Sigmoid colon (tissue), 7 donors: ENCODE data around the gene GLTP. TPM values are rescaled to one million over a fixed set of nuclear protein-coding genes. Genes with fewer than 3 reads are reported as not detected.

Experiments
- DNase-seq: peaks from one replicate; pipeline ENCODE4 v3.0.0-alpha.2; 2019
- H3K27ac ChIP-seq, 4 donors: fragments of 200-600 bp; sonication (generic); one replicate each; pipeline ENCODE4 v1.5.1; 2016 to 2019; ENCODE audit warnings: mild to moderate bottlenecking in 1 of 4
- H3K27me3 ChIP-seq, 3 donors: fragments of 200-600 bp; sonication (generic); one replicate each; pipeline ENCODE4 v1.5.1; 2019; ENCODE audit warnings: mild to moderate bottlenecking in 1 of 3
- H3K36me3 ChIP-seq, 4 donors: fragments of 200-600 bp; sonication (generic); one replicate each; pipeline ENCODE4 v1.5.1; 2016 to 2019
- H3K4me1 ChIP-seq, 4 donors: fragments of 200-600 bp; sonication (generic); one replicate each; pipeline ENCODE4 v1.5.1; 2017 to 2019
- H3K4me3 ChIP-seq, 4 donors: fragments of 200-600 bp; sonication (generic); one replicate each; pipeline ENCODE4 v1.5.1; 2017 to 2019; ENCODE audit warnings: mild to moderate bottlenecking in 2 of 4, moderate library complexity in 1 of 4
- H3K9me3 ChIP-seq, 4 donors: fragments of 200-600 bp in 3 of 4; sonication (generic) in 3 of 4; one replicate each; pipeline versions ENCODE4 v1.5.1 to v1.6.1; 2013 to 2019
- EP300 ChIP-seq, 4 donors: sonication (generic); formaldehyde crosslinking; IDR thresholded peaks; one replicate each; pipeline ENCODE4 v1.6.1; 2017; ENCODE audit warnings: antibody characterized with exemption in 4 of 4
- POLR2A ChIP-seq, 2 donors: fragments of 450-650 bp; IDR thresholded peaks; one replicate each; pipeline ENCODE4 v1.6.1; 2016; ENCODE audit warnings: antibody characterized with exemption in 2 of 2, mild to moderate bottlenecking in 2 of 2, moderate library complexity in 2 of 2
- POLR2AphosphoS5 ChIP-seq, 4 donors: sonication (generic); formaldehyde crosslinking; IDR thresholded peaks; one replicate each; pipeline ENCODE4 v1.6.1; 2017; ENCODE audit warnings: antibody characterized with exemption in 4 of 4
- WGBS, 2 donors: extraction: QIAGEN DNeasy Blood & Tissue Kit; methylation state at CpG; one replicate each; pipeline ENCODE4 v1.1.7; 2013; 5-methylcytosine and 5-hydroxymethylcytosine counted together
- intact Hi-C: fragments of 100-400 bp; cut with DNase I; formaldehyde crosslinking; loops from one replicate; pipeline ENCODE4 v1.15.1; 2023
- polyA plus RNA-seq, 3 donors: library from polyadenylated mRNA; stranded (reverse); fragments of 200-250 nt; gene quantifications; one replicate each; pipeline ENCODE4 v1.2.3, GENCODE V29; 2013
- total RNA-seq, 4 donors: library from RNA; depleted of rRNA; stranded (reverse); fragments of >200 nt; gene quantifications; one replicate each; pipeline ENCODE4 v1.1.0, GENCODE V29; 2016
- TF ChIP-seq, protein P1 (sequence below), 4 experiments: fragments of 450-650 bp in 3 of 4; fragments of 200-600 bp in 1 of 4; IDR thresholded peaks; one replicate each; pipeline ENCODE4 v1.5.1; 2016 to 2019; ENCODE audit warnings: antibody characterized with exemption in 4 of 4, mild to moderate bottlenecking in 3 of 4, moderate library complexity in 2 of 4
- donor health status: healthy with polysubstance abuse.
- donor health status: Bipolar disorder and iron deficiency.
- donor health status: healthy.

Gene GLTP
- total and polyA plus RNA-seq, 7 donors: 33.5 to 105 (median 45.3) TPM

DNA sequence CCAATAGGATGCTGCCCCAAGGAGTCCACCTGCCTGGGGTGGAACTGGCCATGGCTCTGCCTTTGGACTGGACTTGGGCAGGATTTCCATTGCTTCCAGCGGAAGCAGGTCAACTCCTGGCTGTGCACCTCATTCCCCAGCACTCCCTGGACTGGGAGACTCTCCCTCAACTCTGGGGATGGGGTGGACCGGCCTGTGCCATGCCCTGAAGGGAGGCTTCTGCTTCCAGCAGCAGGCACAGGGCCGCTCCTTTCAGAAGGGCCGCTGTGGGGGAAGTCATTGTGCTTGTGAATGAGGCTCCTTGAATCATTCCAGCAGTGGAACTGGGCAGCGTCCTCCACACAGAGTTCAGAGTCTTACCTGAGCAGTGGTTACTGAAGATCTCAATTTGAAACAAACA lies 42.7 kb upstream of the GLTP start:
- H3K4me3 ChIP-seq: no peak overlapping the region
- H3K9me3 ChIP-seq: no peaks in the 10 kb centered on the region
- intact Hi-C loops: no loop called here
- TF ChIP-seq POLR2AphosphoS5 (IDR thresholded peaks at IDR 0.05): no peak
- TF ChIP-seq EP300 (IDR thresholded peaks at IDR 0.05): no peak
- no peak for TF ChIP-seq POLR2A (IDR thresholded peaks at IDR 0.05)
- TF ChIP-seq, protein P1, sequence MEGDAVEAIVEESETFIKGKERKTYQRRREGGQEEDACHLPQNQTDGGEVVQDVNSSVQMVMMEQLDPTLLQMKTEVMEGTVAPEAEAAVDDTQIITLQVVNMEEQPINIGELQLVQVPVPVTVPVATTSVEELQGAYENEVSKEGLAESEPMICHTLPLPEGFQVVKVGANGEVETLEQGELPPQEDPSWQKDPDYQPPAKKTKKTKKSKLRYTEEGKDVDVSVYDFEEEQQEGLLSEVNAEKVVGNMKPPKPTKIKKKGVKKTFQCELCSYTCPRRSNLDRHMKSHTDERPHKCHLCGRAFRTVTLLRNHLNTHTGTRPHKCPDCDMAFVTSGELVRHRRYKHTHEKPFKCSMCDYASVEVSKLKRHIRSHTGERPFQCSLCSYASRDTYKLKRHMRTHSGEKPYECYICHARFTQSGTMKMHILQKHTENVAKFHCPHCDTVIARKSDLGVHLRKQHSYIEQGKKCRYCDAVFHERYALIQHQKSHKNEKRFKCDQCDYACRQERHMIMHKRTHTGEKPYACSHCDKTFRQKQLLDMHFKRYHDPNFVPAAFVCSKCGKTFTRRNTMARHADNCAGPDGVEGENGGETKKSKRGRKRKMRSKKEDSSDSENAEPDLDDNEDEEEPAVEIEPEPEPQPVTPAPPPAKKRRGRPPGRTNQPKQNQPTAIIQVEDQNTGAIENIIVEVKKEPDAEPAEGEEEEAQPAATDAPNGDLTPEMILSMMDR (IDR thresholded peaks at IDR 0.05): no peak
- H3K27ac ChIP-seq: no peak overlapping the region
- no peak for DNase-seq
- H3K27me3 ChIP-seq: no peaks in the 10 kb centered on the region
- H3K4me1 ChIP-seq: no peaks in the 10 kb centered on the region
- 88 to 89% methylated on average over 5 of the region's 5 CpGs for WGBS, 2 donors
- peaks cover 0 to 39% (median 4%) of the 10 kb centered on the region in 4 donors for H3K36me3 ChIP-seq

DNA sequence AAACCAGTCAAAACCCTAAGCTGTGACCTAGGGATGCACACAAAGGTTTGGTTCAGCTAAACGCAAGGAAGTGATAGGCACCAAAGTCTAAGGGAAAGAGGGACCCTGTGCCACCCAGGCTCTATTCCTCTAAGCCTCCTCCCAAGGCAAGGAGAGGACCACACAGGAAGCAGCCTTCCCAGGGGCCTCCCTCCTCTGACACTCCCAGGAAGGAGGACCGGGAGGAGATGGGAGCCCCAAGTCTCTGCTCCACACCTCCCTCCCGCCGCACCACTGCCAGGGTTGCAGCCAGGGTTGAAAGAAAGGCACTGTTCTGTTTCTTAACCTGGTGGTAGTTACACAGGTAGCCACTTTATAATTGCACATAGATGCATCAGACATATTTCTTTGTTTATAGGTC lies 41.6 kb upstream of the GLTP start:
- no peaks in the 10 kb centered on the region for H3K4me1 ChIP-seq
- no peak overlapping the region for H3K27ac ChIP-seq
- H3K4me3 ChIP-seq: no peak overlapping the region
- peak; percentile 42 for DNase-seq
- no peaks in the 10 kb centered on the region for H3K9me3 ChIP-seq
- no peaks in the 10 kb centered on the region for H3K27me3 ChIP-seq
- TF ChIP-seq, protein P1 (IDR thresholded peaks at IDR 0.05): no peak
- TF ChIP-seq POLR2AphosphoS5 (IDR thresholded peaks at IDR 0.05) (no peak), POLR2A (IDR thresholded peaks at IDR 0.05) (no peak), EP300 (IDR thresholded peaks at IDR 0.05) (no peak)
- WGBS, 2 donors: 86 to 88% methylated on average over 4 of the region's 4 CpGs
- intact Hi-C loops: no loop called here
- H3K36me3 ChIP-seq: peaks cover 0 to 50% (median 11%) of the 10 kb centered on the region in 4 donors

- peaks cover 12 to 66% (median 25%) of the 10 kb centered on the region in 4 donors for H3K36me3 ChIP-seq
- TF ChIP-seq POLR2AphosphoS5 (IDR thresholded peaks at IDR 0.05): no peak
- TF ChIP-seq POLR2A (IDR thresholded peaks at IDR 0.05): no peak
- TF ChIP-seq EP300 (IDR thresholded peaks at IDR 0.05): no peak
- TF ChIP-seq, protein P1 (IDR thresholded peaks at IDR 0.05): no peak
- H3K27me3 ChIP-seq: no peaks in the 10 kb centered on the region
- WGBS, 2 donors: 93 to 96% methylated on average over 11 of the region's 11 CpGs
- no peak overlapping the region for H3K4me3 ChIP-seq
- DNase-seq: peak; percentile 39
- H3K9me3 ChIP-seq: no peaks in the 10 kb centered on the region
- intact Hi-C loops: no loop called here
- no peak overlapping the region for H3K27ac ChIP-seq
- H3K4me1 ChIP-seq: no peaks in the 10 kb centered on the region
These were observed 40.0 kb upstream of the GLTP start for GRCh38 chr12:109920261-109920780.

- H3K36me3 ChIP-seq: peaks cover 17 to 75% (median 34%) of the 10 kb centered on the region in 4 donors
- no peak overlapping the region for H3K27ac ChIP-seq
- WGBS, 2 donors: 88 to 90% methylated on average over 10 of the region's 10 CpGs
- intact Hi-C loops: no loop called here
- H3K4me3 ChIP-seq: no peak overlapping the region
- TF ChIP-seq POLR2AphosphoS5 (IDR thresholded peaks at IDR 0.05) (no peak), POLR2A (IDR thresholded peaks at IDR 0.05) (no peak), EP300 (IDR thresholded peaks at IDR 0.05) (no peak)
- TF ChIP-seq, protein P1 (IDR thresholded peaks at IDR 0.05): no peak
- peak; percentile 56 for DNase-seq
- no peaks in the 10 kb centered on the region for H3K27me3 ChIP-seq
- no peaks in the 10 kb centered on the region for H3K4me1 ChIP-seq
- no peaks in the 10 kb centered on the region for H3K9me3 ChIP-seq
These were observed 39.1 kb upstream of the GLTP start for GRCh38 chr12:109919456-109919855.

GRCh38 chr12:109916045-109916444 lies 35.7 kb upstream of the GLTP start:
- no peak for DNase-seq
- H3K27ac ChIP-seq: no peak overlapping the region
- H3K9me3 ChIP-seq: no peaks in the 10 kb centered on the region
- H3K4me3 ChIP-seq: no peak overlapping the region
- H3K4me1 ChIP-seq: no peaks in the 10 kb centered on the region
- peaks cover 25 to 98% (median 44%) of the 10 kb centered on the region in 4 donors for H3K36me3 ChIP-seq
- WGBS, 2 donors: 88 to 92% methylated on average over 4 of the region's 4 CpGs
- no peaks in the 10 kb centered on the region for H3K27me3 ChIP-seq
- intact Hi-C loops: no loop called here
- TF ChIP-seq POLR2AphosphoS5 (IDR thresholded peaks at IDR 0.05) (no peak), POLR2A (IDR thresholded peaks at IDR 0.05) (no peak), EP300 (IDR thresholded peaks at IDR 0.05) (no peak)
- TF ChIP-seq, protein P1 (IDR thresholded peaks at IDR 0.05): no peak
